H7 (cell line): ENCODE measurements around the gene SPOCK1. TPM values are rescaled to one million over a fixed set of nuclear protein-coding genes. Genes with fewer than 3 reads are reported as not detected.

Source experiments
- DNase-seq: peaks from one replicate; pipeline ENCODE4 v3.0.0; 2012
- H3K27me3 ChIP-seq: 2 replicates; pipeline ENCODE4 v1.6.0; 2011; ENCODE audit warnings: mild to moderate bottlenecking, low read length; ENCODE audit not compliant: control insufficient read depth, insufficient read depth
- H3K36me3 ChIP-seq: replicated peaks from 2 replicates; pipeline ENCODE4 v1.5.1; 2011; ENCODE audit warnings: low read length; ENCODE audit not compliant: control insufficient read depth, insufficient read depth
- H3K4me3 ChIP-seq: 2 replicates; pipeline ENCODE4 v1.5.1; 2011; ENCODE audit warnings: low read depth, mild to moderate bottlenecking, control low read depth, low read length, moderate library complexity; ENCODE audit not compliant: insufficient read depth
- total RNA-seq: library from RNA; depleted of rRNA; stranded (reverse); fragments of >200 nt; shearing (Covaris generic); gene quantifications from 2 replicates; pipeline ENCODE4 v1.2.3, GENCODE V29; 2014

Gene SPOCK1
- total RNA-seq, 1 experiment from 2014 or later: 1.4 TPM

DNA sequence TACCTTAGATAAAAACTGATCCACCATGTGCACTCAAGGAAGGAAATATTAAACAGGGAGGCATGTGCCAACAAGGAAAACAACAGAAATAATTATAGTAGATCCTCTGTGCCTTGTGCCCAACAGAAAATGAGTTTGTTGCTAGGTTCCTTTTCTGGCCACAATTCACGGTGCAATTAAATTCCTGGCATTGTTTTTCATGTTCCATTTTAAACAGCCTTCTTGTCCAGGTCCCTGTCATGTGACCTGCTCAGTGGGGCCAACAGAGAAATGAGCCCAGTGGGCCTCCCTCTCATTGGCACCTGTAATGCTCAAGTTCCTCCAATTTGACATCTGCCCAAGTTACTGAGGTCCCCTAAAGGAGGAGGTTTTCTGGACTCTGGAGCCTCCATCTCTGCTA, 56.5 kb downstream of the SPOCK1 start:
- no peak for DNase-seq
- H3K27me3 ChIP-seq: no peaks in the 10 kb centered on the region; the same call in 1 of the 2 replicates
- no peak overlapping the region for H3K4me3 ChIP-seq
- H3K36me3 ChIP-seq: no peaks in the 10 kb centered on the region

- Histone ChIP-seq H3K27me3 (no peaks in the 10 kb centered on the region; the same call in 1 of the 2 replicates), H3K36me3 (no peaks in the 10 kb centered on the region), H3K4me3 (no peak overlapping the region)
- DNase-seq: no peak
Measured at GRCh38 chr5:137441476-137441875, 57.6 kb downstream of the SPOCK1 start.

DNA sequence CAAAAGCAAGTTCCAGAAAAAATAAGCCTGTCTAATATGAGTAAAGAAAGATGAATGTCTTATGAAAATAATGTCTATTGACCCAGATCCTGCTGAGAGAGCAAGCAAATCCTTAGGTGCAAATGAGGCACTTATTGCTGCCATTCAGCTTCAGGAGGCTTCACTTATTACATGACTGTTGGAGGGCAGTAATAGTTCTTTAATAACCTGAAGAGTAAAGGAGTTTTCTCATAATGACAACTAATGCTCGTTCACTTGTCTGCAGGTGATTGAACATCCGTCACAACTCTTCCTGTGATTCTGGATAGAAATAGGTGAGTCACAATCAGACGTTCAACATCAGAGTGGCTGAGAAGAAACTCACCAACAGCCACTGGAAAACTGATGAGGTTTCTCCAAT, 58.3 kb downstream of the SPOCK1 start:
- H3K27me3 ChIP-seq: no peaks in the 10 kb centered on the region; the same call in 1 of the 2 replicates
- DNase-seq: no peak
- H3K36me3 ChIP-seq: no peaks in the 10 kb centered on the region
- H3K4me3 ChIP-seq: no peak overlapping the region

GRCh38 chr5:137439645-137440044, 59.5 kb downstream of the SPOCK1 start:
- Histone ChIP-seq H3K4me3 (no peak overlapping the region), H3K36me3 (no peaks in the 10 kb centered on the region), H3K27me3 (no peaks in the 10 kb centered on the region; the same call in 1 of the 2 replicates)
- no peak for DNase-seq

- Histone ChIP-seq H3K27me3 (no peaks in the 10 kb centered on the region; the same call in 1 of the 2 replicates), H3K4me3 (no peak overlapping the region), H3K36me3 (no peaks in the 10 kb centered on the region)
- no peak for DNase-seq
Measured at GRCh38 chr5:137438932-137439331, 60.2 kb downstream of the SPOCK1 start.

DNA sequence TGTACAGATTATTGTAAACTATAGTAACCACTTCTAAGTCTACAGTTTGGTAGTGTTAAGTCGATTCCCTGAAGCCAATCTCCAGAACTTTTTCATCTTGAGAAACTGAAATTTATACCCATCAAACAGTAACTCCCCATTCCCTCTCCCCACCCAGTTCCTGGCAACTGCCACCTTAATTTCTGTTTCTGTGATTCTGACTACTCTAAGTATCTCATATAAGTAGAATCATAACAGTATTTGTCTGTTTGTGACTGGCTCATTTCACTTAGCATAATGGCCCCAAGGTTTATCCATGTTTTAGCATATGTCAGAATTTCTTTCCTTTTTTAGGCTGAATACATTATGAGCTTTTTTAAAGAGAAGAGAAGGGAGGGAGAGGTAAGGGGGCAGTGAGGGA, 61.4 kb downstream of the SPOCK1 start:
- Histone ChIP-seq H3K27me3 (no peaks in the 10 kb centered on the region; the same call in 1 of the 2 replicates), H3K4me3 (no peak overlapping the region), H3K36me3 (no peaks in the 10 kb centered on the region)
- DNase-seq: no peak

DNA sequence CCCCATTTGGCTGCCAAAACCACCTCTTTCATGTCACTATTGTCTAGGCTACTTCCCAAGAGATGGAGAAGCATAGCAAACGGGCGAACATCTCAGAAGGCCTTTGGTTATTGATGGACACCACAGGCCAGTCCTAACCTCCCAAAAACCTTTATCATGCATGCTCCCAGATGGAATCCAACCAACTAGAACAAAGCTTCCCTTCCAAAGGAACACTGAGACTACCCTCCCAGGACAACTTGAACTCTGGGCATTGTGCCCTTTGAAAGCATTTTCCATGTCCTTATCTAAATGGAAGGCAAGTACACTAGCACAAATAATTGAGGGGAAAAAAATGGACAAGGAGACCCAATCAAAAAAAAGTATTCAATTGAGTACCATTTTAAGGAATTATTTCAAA, 65.6 kb downstream of the SPOCK1 start:
- H3K27me3 ChIP-seq: no peaks in the 10 kb centered on the region
- DNase-seq: no peak
- no peak overlapping the region for H3K4me3 ChIP-seq
- no peaks in the 10 kb centered on the region for H3K36me3 ChIP-seq

DNA sequence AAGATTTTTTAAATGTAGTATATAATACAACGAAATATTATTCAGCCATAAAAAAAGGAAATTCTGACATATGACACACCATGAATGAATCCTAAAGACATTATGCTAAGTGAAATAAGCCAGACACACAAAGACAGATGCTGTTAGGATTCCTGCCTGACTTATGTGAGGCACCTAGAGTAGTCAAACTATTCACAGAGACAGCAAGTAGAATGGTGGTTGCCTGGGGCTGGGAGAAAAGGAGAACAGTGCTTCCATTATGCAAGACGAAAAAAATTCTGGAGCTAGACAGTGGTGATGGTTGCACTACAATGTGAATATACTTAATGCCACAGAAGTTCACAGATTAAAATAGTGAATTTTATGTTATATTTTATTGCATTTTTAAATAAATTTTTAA, 66.8 kb downstream of the SPOCK1 start:
- Histone ChIP-seq H3K4me3 (no peak overlapping the region), H3K27me3 (no peaks in the 10 kb centered on the region), H3K36me3 (no peaks in the 10 kb centered on the region)
- no peak for DNase-seq

- DNase-seq: no peak
- Histone ChIP-seq H3K27me3 (no peaks in the 10 kb centered on the region), H3K4me3 (no peak overlapping the region), H3K36me3 (no peaks in the 10 kb centered on the region)
Measured at GRCh38 chr5:137431051-137431450, 68.1 kb downstream of the SPOCK1 start.

- Histone ChIP-seq H3K4me3 (no peak overlapping the region), H3K27me3 (no peaks in the 10 kb centered on the region), H3K36me3 (no peaks in the 10 kb centered on the region)
- DNase-seq: no peak
Measured at GRCh38 chr5:137415231-137415681, 83.9 kb downstream of the SPOCK1 start.

DNA sequence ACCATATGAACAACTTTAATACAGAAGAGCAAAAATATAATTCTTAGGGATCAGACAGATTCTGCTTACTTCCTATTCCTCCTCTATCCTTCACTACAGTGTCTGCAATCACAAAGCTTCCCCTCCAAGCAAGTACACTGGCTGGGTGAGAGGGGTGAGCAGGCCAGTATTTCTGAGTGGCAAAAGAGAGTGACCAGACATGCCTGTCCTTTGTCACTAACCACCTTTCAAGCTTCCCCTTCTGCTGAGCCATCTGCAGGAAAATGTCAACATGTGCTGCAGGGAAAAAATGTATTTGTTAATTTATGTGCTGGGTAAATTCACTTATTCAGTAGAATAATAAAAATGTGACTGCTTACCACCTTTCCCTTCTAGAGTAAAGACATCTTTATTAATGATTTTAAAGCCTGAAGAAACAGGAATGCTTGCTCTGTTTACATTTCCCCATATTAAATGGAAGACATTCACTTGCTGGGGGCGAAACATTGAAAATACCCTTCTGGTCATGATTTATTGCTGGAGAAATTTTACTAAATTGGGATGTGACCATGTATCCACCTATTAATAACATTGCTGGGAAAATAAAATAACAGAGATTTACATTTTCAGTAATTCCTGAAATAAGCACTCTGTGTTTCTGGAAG, 84.9 kb downstream of the SPOCK1 start:
- DNase-seq: no peak
- no peaks in the 10 kb centered on the region for H3K36me3 ChIP-seq
- no peaks in the 10 kb centered on the region for H3K27me3 ChIP-seq
- no peak overlapping the region for H3K4me3 ChIP-seq

DNA sequence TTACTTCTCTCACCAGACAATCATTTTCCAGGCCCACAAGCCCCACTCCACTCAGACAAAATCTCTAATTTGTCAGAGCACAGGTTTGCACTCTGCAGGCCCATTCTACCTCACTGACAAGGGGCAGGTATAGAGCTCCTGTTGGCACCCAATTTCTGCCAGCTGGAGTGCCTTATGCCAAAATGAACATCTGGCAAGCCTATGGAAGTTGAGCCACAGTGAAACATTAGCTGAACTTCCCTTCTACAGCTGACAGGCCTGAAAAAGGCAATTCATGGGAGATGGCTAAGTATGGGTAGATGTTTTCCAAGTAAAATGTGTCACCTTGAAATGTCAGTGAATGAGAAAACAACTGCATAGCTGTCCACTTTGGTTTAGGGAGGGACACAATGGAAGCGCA, 87.0 kb downstream of the SPOCK1 start:
- Histone ChIP-seq H3K4me3 (no peak overlapping the region), H3K36me3 (no peaks in the 10 kb centered on the region), H3K27me3 (no peaks in the 10 kb centered on the region)
- no peak for DNase-seq

GRCh38 chr5:137410234-137411010, 88.7 kb downstream of the SPOCK1 start:
- no peak for DNase-seq
- Histone ChIP-seq H3K27me3 (no peaks in the 10 kb centered on the region), H3K36me3 (no peaks in the 10 kb centered on the region), H3K4me3 (no peak overlapping the region)

GRCh38 chr5:137409736-137410135, 89.4 kb downstream of the SPOCK1 start:
- H3K36me3 ChIP-seq: no peaks in the 10 kb centered on the region

GRCh38 chr5:137407090-137407489, 92.0 kb downstream of the SPOCK1 start:
- DNase-seq: no peak
- no peak overlapping the region for H3K4me3 ChIP-seq
- no peaks in the 10 kb centered on the region for H3K36me3 ChIP-seq
- H3K27me3 ChIP-seq: no peaks in the 10 kb centered on the region

More at GRCh38 chr5:137409736-137410135, 89.4 kb downstream of the SPOCK1 start:
- DNase-seq: no peak
- Histone ChIP-seq H3K27me3 (no peaks in the 10 kb centered on the region), H3K4me3 (no peak overlapping the region)
